ENCODE measurements around the gene KDM4D. TPM values are rescaled to one million over a fixed set of nuclear protein-coding genes. Genes with fewer than 3 reads are reported as not detected.
"Not testable (repeated sequence)": the region's sequence is repeated elsewhere in the genome, so short reads cannot be mapped to it uniquely, and the experiment has no call there.

Gene KDM4D
- total RNA-seq, 2 donors from 2014 or later: 0.78 TPM; not detected in 1

DNA sequence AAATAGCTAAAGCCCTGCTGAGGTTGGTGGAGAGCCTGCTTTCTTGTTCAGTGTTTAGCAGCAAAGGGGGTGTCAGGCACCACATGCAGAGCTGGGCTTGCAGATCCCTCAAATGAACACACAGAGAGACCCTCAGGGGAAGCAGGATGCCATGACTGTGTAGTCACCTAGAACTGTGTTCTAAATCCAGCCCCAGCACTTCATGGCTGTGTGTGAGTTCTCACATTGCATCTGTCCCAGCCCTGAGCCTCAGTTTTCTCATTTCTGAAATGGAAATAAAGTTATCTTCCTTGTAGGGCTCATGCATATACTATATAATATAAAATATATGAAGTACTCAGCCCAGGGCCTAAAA lies 47.3 kb upstream of the KDM4D start:
- ATAC-seq (no peak), DNase-seq (no peak)
- Histone ChIP-seq H3K9me3 (no peaks in the 10 kb centered on the region), H3K4me1 (peaks cover 13% of the 10 kb centered on the region), H3K27me3 (no peaks in the 10 kb centered on the region), H3K36me3 (replicated peaks in 1 of 2; ENCODE audit: insufficient read depth in 1 of 2, low read depth in 2 of 2) (no peaks in the 10 kb centered on the region), H3K4me3 (no peak overlapping the region), H3K27ac (peak overlapping the region; percentile 32 to 62 (median 51))
- intact Hi-C loops (cut with DNase I): no loop called here
- TF ChIP-seq, protein P1, sequence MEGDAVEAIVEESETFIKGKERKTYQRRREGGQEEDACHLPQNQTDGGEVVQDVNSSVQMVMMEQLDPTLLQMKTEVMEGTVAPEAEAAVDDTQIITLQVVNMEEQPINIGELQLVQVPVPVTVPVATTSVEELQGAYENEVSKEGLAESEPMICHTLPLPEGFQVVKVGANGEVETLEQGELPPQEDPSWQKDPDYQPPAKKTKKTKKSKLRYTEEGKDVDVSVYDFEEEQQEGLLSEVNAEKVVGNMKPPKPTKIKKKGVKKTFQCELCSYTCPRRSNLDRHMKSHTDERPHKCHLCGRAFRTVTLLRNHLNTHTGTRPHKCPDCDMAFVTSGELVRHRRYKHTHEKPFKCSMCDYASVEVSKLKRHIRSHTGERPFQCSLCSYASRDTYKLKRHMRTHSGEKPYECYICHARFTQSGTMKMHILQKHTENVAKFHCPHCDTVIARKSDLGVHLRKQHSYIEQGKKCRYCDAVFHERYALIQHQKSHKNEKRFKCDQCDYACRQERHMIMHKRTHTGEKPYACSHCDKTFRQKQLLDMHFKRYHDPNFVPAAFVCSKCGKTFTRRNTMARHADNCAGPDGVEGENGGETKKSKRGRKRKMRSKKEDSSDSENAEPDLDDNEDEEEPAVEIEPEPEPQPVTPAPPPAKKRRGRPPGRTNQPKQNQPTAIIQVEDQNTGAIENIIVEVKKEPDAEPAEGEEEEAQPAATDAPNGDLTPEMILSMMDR (IDR thresholded peaks at IDR 0.05): no peak
- TF ChIP-seq POLR2A (IDR thresholded peaks at IDR 0.05): no peak

DNA sequence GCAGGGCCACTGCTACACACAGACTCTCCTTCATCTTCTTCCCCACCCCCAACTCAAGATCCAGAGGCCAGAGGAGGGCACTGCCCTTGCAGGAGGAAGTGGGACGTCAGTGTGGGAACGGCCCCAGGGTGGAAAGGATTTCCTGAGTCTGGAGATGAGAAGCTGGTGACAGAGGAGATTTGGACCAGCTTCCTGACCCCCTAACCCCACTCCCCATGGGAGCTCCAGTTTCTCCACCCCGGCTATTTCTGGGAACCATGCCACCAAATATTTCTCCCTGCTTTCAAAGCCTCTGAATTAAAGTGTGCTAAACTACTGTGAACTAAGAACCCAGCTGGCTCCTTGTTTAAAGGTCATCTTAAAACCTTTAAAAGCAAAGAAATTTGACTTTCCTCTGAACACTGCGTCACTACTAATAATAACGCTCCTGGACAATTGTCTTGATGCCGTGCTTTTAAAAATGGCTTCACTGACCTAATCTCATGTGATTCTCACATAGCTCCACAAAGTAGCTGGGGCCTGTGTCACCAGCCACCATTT lies 46.7 kb upstream of the KDM4D start:
- Histone ChIP-seq H3K36me3 (replicated peaks in 1 of 2; ENCODE audit: insufficient read depth in 1 of 2, low read depth in 2 of 2) (no peaks in the 10 kb centered on the region), H3K4me1 (peaks cover 13% of the 10 kb centered on the region), H3K27me3 (no peaks in the 10 kb centered on the region), H3K4me3 (no peak overlapping the region), H3K9me3 (no peaks in the 10 kb centered on the region), H3K27ac (peak overlapping the region in 3 of 4 donors; percentile 51 to 62 (median 51))
- DNase-seq (peak; percentile 50 to 74 (median 54)), ATAC-seq (peak; percentile 73)
- WGBS, 2 donors: 34 to 39% methylated on average over 6 of the region's 6 CpGs
- TF ChIP-seq POLR2A (IDR thresholded peaks at IDR 0.05): no peak
- TF ChIP-seq, protein P1 (IDR thresholded peaks at IDR 0.05): no peak
- intact Hi-C loops (cut with DNase I): no loop called here

DNA sequence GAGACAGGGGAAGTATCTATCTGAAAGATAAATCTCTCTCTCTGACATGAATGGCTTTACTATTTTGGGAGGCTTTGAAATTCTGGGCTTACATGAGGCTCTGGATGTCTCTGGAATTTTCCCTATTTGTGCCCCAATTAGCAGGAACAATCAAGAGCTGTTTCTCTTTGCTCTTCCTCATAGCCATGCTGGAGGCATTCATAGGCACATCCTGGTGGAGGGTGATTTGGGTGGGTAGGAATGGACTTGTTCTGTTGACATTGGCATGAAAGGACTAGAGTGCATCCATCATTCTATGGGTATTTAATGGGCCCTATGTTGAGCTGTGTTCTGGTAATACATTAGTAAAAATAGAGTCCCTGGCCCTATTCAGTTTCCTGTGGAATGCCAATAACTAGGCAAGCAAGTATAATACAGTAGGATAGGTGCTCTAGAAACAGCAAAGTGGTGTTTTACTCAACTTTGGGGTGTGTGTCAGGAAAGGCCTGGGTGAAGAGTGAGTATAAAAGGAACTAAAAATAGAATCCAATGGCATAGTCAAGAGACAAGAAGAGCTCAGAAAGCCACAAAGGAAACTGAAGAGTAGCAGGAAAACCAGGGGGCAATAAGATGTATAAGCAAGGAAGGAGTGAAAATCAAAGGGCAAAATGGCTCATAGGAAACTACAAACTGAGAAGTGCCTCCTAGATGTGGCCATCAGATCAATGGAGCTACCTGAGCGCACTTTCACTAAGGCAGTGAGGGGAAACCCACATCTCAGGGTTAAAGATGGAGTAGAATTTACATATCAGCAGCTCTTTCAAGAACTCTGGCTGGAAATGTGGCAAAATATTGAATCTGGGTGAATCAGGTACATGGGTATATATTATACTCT lies 45.2 kb upstream of the KDM4D start:
- Histone ChIP-seq H3K4me1 (peaks cover 13% of the 10 kb centered on the region), H3K9me3 (no peaks in the 10 kb centered on the region), H3K4me3 (no peak overlapping the region), H3K27me3 (no peaks in the 10 kb centered on the region), H3K36me3 (replicated peaks in 1 of 2; ENCODE audit: insufficient read depth in 1 of 2, low read depth in 2 of 2) (no peaks in the 10 kb centered on the region), H3K27ac (peak overlapping the region in 2 of 4 donors; percentile 51 to 62)
- no peak for ATAC-seq
- WGBS, 2 donors: 83 to 100% methylated on average over 1 of the region's 1 CpG
- TF ChIP-seq, protein P1 (IDR thresholded peaks at IDR 0.05): no peak
- TF ChIP-seq POLR2A (IDR thresholded peaks at IDR 0.05): no peak
- intact Hi-C loops (cut with DNase I): no loop called here
- no peak for DNase-seq

DNA sequence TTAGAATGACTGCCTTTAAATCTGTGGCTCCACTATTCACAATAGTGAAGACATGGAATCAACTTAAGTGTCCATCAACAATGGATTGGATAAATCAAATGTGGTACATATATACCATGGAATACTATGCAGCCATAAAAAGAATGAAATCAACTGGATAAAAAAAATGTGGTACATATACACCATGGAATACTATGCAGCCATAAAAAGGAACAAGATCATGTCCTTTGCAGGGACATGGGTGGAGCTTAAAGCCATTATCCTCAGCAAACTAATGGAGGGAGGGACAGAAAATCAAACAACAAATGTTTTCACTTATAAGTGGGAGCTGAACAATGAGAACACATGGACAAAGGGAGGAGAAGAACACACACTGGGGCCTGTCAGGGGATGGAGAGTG lies 41.4 kb upstream of the KDM4D start:
- H3K27ac ChIP-seq; intact Hi-C loops (cut with DNase I); H3K36me3 ChIP-seq (replicated peaks in 1 of 2; ENCODE audit: insufficient read depth in 1 of 2, low read depth in 2 of 2); H3K27me3 ChIP-seq; H3K4me1 ChIP-seq; ATAC-seq; H3K9me3 ChIP-seq; H3K4me3 ChIP-seq; DNase-seq: not testable (repeated sequence)

DNA sequence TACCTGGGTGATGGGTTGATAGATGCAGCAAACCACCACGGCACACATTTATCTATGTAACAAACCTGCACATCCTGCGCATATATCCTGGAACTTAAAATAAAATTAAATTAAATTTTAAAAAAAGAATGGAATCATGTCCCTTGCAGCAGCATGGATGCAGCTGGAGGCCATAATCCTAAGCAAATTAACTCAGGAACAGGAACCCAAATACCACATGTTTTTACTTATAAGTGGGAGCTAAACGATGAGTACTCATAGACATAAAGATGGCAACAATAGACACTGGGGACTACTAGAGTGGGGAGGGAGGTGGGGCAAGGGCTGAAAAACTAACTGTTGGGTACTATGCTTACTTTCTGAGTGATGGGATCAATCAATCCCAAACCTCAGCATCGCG lies 41.0 kb upstream of the KDM4D start:
- DNase-seq (no peak), ATAC-seq (no peak)
- H3K27me3 ChIP-seq: no peaks in the 10 kb centered on the region
- intact Hi-C loops (cut with DNase I): no loop called here
- no peak overlapping the region for H3K4me3 ChIP-seq
- TF ChIP-seq POLR2A (IDR thresholded peaks at IDR 0.05): no peak
- TF ChIP-seq, protein P1 (IDR thresholded peaks at IDR 0.05): no peak
- H3K4me1 ChIP-seq: no peaks in the 10 kb centered on the region
- H3K36me3 ChIP-seq (replicated peaks in 1 of 2; ENCODE audit: insufficient read depth in 1 of 2, low read depth in 2 of 2): no peaks in the 10 kb centered on the region
- WGBS, 2 donors: 95 to 97% methylated on average over 5 of the region's 5 CpGs
- H3K9me3 ChIP-seq: no peaks in the 10 kb centered on the region
- no peak overlapping the region for H3K27ac ChIP-seq

Data from body of pancreas (tissue), 4 donors.